Lung (tissue), 12 donors: Measurements from ENCODE around the gene TRMT10B. TPM values are rescaled to one million over a fixed set of nuclear protein-coding genes. Genes with fewer than 3 reads are reported as not detected.

Source experiments
- ATAC-seq: fragments of 200-7000 bp; cut with Tn5 transposase; one replicate; pipeline ENCODE4 v1.9.1; 2020; ENCODE audit warnings: moderate number of reproducible peaks; ENCODE audit not compliant: insufficient read depth, low FRiP score
- DNase-seq, 3 donors: peaks; one replicate each; pipeline ENCODE4 v3.0.0-alpha.2; 2013 to 2017
- H3K27ac ChIP-seq, 2 donors: one replicate each; pipeline ENCODE4 v1.5.1; 2013; ENCODE audit warnings: mild to moderate bottlenecking in 2 of 2, moderate library complexity in 2 of 2, control low read depth in 1 of 2, inconsistent platforms in 1 of 2, low read depth in 1 of 2, low read length in 1 of 2
- H3K27me3 ChIP-seq, 3 donors: one replicate each; pipeline ENCODE4 v1.5.1; 2013; ENCODE audit warnings: low read length in 2 of 3; ENCODE audit not compliant: control insufficient read depth in 3 of 3, insufficient read depth in 3 of 3
- H3K36me3 ChIP-seq, 4 donors: one replicate each; pipeline ENCODE4 v1.5.1; 2013; ENCODE audit warnings: low read length in 4 of 4, mild to moderate bottlenecking in 1 of 4, moderate library complexity in 1 of 4; ENCODE audit not compliant: control insufficient read depth in 4 of 4, insufficient read depth in 4 of 4
- H3K4me1 ChIP-seq, 5 donors: one replicate each; pipeline ENCODE4 v1.5.1; 2013; ENCODE audit warnings: low read length in 5 of 5, mild to moderate bottlenecking in 2 of 5, moderate library complexity in 1 of 5; ENCODE audit not compliant: control insufficient read depth in 5 of 5, insufficient read depth in 5 of 5
- H3K4me3 ChIP-seq: one replicate; pipeline ENCODE4 v1.5.1; 2013; ENCODE audit warnings: mild to moderate bottlenecking, control low read depth, moderate library complexity
- H3K9ac ChIP-seq, 2 donors: one replicate each; pipeline ENCODE4 v1.5.1; 2013; ENCODE audit warnings: low read length in 2 of 2, control low read depth in 1 of 2; ENCODE audit not compliant: insufficient read depth in 1 of 2
- H3K9me3 ChIP-seq, 4 donors: one replicate each; pipeline ENCODE4 v1.5.1; 2013; ENCODE audit warnings: low read length in 3 of 4, mild to moderate bottlenecking in 1 of 4, moderate library complexity in 1 of 4; ENCODE audit not compliant: control insufficient read depth in 4 of 4, insufficient read depth in 3 of 4
- CTCF ChIP-seq: IDR thresholded peaks from 2 replicates; pipeline ENCODE4 v1.5.1; 2012; ENCODE audit warnings: mild to moderate bottlenecking; ENCODE audit errors: control extremely low read depth, extremely low read depth
- WGBS, 2 donors: extraction: QIAGEN DNeasy Blood & Tissue Kit; methylation state at CpG; one replicate each; pipeline ENCODE4 v1.1.7; 2013; 5-methylcytosine and 5-hydroxymethylcytosine counted together
- polyA plus RNA-seq, 2 donors: library from polyadenylated mRNA; stranded (reverse); fragments of 200-250 nt; gene quantifications; one replicate each; pipeline ENCODE4 v1.2.1, GENCODE V29; 2013
- total RNA-seq, 2 donors: library from RNA; depleted of rRNA in 1 of 2; stranded (reverse); fragments of >200 nt in 1 of 2; gene quantifications; one replicate each; pipeline ENCODE4 v1.2.1, GENCODE V29; 2014 to 2021
- donor health status: control.
- donor health status: control.
- donor health status: Bipolar disorder and iron deficiency.
- donor health status: healthy.
- donor health status: DM: yes; HTN: yes; CAD: no.

Gene TRMT10B
- total and polyA plus RNA-seq, 4 donors = 5.0 to 7.6 (median 5.7) TPM

DNA sequence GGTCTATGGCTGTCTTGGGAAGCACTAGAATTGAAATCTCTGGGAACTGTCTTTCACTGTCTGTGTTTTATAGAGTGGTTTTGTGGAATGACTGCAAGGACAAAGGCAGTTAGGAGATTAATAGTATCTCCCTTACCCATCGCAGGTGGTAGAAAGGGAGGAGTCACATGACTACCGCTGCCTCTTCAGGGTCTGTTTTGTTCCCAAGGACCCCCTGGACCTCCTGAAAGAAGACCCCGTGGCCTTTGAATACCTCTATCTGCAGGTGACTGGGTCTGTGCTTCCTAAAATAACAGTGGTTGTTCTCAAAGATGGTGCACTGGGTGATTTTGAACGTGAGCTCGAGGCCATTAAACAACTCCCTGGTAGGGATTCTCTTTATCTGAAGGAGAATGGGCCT, 22.8 kb upstream of the TRMT10B start:
- no peaks in the 10 kb centered on the region for H3K4me1 ChIP-seq
- no peak for TF ChIP-seq CTCF
- H3K4me3 ChIP-seq = no peak overlapping the region
- ATAC-seq (no peak), DNase-seq (no peak)
- H3K36me3 ChIP-seq = no peaks in the 10 kb centered on the region
- peaks cover 0 to 18% (median 0%) of the 10 kb centered on the region in 3 donors for H3K27me3 ChIP-seq
- H3K9me3 ChIP-seq = no peaks in the 10 kb centered on the region
- H3K27ac ChIP-seq = no peak overlapping the region
- 53 to 67% methylated on average over 5 of the region's 5 CpGs for WGBS, 2 donors
- H3K9ac ChIP-seq = no peak overlapping the region

DNA sequence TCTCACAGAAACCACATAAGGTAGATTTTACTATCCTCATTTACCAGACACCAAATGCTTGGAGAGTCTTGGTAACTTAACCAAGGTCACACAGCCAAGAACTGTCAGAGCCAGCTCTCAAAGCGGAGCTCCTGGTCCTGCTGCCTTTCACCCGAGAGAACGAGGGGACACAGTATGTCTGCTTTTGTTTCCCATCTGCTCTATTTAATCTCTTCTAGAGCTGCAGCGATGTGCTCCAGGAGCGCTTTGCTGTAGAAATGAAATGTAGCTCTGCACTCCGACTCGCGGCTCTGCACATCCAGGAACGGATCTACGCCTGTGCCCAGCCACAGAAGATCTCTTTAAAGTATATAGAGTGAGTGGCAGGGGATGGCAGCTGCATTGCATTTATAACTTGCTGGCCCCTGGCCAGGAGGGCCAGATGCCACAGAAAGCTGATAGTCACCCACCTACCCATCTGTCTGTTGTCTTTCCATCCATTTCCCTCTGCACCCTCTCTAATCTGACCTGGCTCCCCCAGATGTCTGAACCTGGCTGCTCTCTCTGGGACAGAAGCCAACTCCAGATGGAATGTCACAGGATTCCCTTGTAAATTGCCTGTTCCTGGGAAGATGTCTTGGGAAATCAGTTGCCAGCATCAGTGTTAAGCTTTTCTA, 21.4 kb upstream of the TRMT10B start:
- WGBS, 2 donors = 80 to 83% methylated on average over 10 of the region's 10 CpGs
- no peaks in the 10 kb centered on the region for H3K9me3 ChIP-seq
- ATAC-seq (no peak), DNase-seq (no peak)
- peaks cover 0 to 18% (median 0%) of the 10 kb centered on the region in 3 donors for H3K27me3 ChIP-seq
- no peaks in the 10 kb centered on the region for H3K36me3 ChIP-seq
- no peaks in the 10 kb centered on the region for H3K4me1 ChIP-seq
- no peak overlapping the region for H3K9ac ChIP-seq
- TF ChIP-seq CTCF = no peak
- H3K27ac ChIP-seq = no peak overlapping the region
- H3K4me3 ChIP-seq = no peak overlapping the region

GRCh38 chr9:37732952-37733351, 20.7 kb upstream of the TRMT10B start:
- DNase-seq (no peak), ATAC-seq (no peak)
- H3K4me1 ChIP-seq = no peaks in the 10 kb centered on the region
- no peak overlapping the region for H3K9ac ChIP-seq
- H3K36me3 ChIP-seq = no peaks in the 10 kb centered on the region
- H3K27me3 ChIP-seq = peaks cover 0 to 18% (median 0%) of the 10 kb centered on the region in 3 donors
- 38 to 89% methylated on average over 2 of the region's 2 CpGs for WGBS, 2 donors
- no peaks in the 10 kb centered on the region for H3K9me3 ChIP-seq
- no peak for TF ChIP-seq CTCF
- H3K27ac ChIP-seq = no peak overlapping the region
- no peak overlapping the region for H3K4me3 ChIP-seq

DNA sequence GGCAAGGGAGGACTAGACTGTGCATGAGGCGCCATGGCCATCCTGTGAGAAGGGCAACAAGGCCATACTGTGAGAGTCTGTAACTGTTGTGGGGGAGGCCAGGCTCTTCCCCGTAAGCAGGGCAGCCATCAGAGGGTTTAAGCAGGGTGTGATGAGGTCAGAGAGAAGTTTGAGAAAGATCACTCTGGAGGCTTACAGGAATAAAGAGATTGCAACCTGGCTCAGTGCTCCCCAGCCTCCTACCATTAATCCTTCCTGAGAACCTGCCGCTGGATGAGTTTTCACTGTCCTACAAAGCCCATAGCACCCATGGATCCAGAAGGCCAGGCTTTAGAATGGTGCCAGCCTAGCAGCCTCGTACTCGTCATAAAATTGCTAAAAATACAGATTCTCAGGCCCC, 14.4 kb upstream of the TRMT10B start:
- no peak overlapping the region for H3K4me3 ChIP-seq
- H3K36me3 ChIP-seq = no peaks in the 10 kb centered on the region
- ATAC-seq = no peak
- no peak for TF ChIP-seq CTCF
- H3K4me1 ChIP-seq = no peaks in the 10 kb centered on the region
- no peak overlapping the region for H3K27ac ChIP-seq
- no peak overlapping the region for H3K9ac ChIP-seq
- WGBS, 2 donors = 89 to 94% methylated on average over 5 of the region's 5 CpGs
- H3K9me3 ChIP-seq = no peaks in the 10 kb centered on the region
- peaks cover 0 to 4% (median 0%) of the 10 kb centered on the region in 3 donors for H3K27me3 ChIP-seq
- DNase-seq = no peak
